SK-N-SH treated with all-trans-retinoic acid at 6 μM for 48 hours (cell line): ENCODE measurements around the gene KCTD1.

ENCODE experiments used
- PPARA ChIP-seq: fragments of 250-450 bp; sonication (Bioruptor Pico); IDR thresholded peaks from 2 replicates; pipeline ENCODE4 v1.5.0; 2020; ENCODE audit warnings: mild to moderate bottlenecking, borderline replicate concordance
- RARB ChIP-seq: fragments of 250-450 bp; sonication (Bioruptor Pico); IDR thresholded peaks from 2 replicates; pipeline ENCODE4 v1.8.0; 2021; ENCODE audit warnings: mild to moderate bottlenecking, moderate library complexity
- ZFP3 ChIP-seq: fragments of 250-450 bp; sonication (Bioruptor Pico); IDR thresholded peaks from 2 replicates; pipeline ENCODE4 v1.5.0; 2020; ENCODE audit warnings: mild to moderate bottlenecking, moderate library complexity
- ZNF8 ChIP-seq: fragments of 450-650 bp; formaldehyde crosslinking; IDR thresholded peaks from 2 replicates; pipeline ENCODE4 v1.5.0; 2020; ENCODE audit warnings: mild to moderate bottlenecking, moderate library complexity
- TF ChIP-seq, protein P1 (sequence below): fragments of 250-450 bp; sonication (Bioruptor Pico); IDR thresholded peaks from 2 replicates; pipeline ENCODE4 v1.8.0; 2021; ENCODE audit warnings: low read depth, mild to moderate bottlenecking, moderate library complexity, borderline replicate concordance
- TF ChIP-seq, protein P2 (sequence below): fragments of 250-450 bp; sonication (Bioruptor Pico); IDR thresholded peaks from 2 replicates; pipeline ENCODE4 v1.8.0; 2020; ENCODE audit warnings: mild to moderate bottlenecking, moderate library complexity, borderline replicate concordance
- TF ChIP-seq, protein P3 (sequence below): fragments of 250-450 bp; sonication (Bioruptor Pico); IDR thresholded peaks from 2 replicates; pipeline ENCODE4 v1.5.0; 2020; ENCODE audit warnings: mild to moderate bottlenecking, moderate library complexity

DNA sequence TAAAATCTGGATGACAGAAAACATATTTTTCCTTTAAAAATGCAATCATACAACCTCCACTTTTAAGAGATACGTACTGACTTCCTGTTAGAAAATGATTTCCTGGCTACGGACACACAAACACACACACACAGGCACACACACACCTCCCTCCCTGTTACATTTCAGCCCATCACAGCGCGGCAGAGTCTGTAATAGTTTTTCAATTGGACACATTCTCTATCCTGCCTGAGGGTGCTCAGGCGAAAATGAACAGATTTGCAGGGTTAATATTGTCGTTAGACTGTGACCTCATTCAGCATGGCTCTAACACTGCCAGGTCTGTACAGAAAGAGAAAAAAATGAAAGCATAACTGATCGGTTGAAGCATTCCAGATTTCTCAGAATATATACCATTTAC, 45.0 kb downstream of the KCTD1 start:
- TF ChIP-seq, protein P1, sequence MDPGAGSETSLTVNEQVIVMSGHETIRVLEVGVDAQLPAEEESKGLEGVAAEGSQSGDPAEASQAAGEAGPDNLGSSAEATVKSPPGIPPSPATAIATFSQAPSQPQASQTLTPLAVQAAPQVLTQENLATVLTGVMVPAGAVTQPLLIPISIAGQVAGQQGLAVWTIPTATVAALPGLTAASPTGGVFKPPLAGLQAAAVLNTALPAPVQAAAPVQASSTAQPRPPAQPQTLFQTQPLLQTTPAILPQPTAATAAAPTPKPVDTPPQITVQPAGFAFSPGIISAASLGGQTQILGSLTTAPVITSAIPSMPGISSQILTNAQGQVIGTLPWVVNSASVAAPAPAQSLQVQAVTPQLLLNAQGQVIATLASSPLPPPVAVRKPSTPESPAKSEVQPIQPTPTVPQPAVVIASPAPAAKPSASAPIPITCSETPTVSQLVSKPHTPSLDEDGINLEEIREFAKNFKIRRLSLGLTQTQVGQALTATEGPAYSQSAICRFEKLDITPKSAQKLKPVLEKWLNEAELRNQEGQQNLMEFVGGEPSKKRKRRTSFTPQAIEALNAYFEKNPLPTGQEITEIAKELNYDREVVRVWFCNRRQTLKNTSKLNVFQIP (CRISPR knock-in tag), result no peak
- TF ChIP-seq, protein P2, sequence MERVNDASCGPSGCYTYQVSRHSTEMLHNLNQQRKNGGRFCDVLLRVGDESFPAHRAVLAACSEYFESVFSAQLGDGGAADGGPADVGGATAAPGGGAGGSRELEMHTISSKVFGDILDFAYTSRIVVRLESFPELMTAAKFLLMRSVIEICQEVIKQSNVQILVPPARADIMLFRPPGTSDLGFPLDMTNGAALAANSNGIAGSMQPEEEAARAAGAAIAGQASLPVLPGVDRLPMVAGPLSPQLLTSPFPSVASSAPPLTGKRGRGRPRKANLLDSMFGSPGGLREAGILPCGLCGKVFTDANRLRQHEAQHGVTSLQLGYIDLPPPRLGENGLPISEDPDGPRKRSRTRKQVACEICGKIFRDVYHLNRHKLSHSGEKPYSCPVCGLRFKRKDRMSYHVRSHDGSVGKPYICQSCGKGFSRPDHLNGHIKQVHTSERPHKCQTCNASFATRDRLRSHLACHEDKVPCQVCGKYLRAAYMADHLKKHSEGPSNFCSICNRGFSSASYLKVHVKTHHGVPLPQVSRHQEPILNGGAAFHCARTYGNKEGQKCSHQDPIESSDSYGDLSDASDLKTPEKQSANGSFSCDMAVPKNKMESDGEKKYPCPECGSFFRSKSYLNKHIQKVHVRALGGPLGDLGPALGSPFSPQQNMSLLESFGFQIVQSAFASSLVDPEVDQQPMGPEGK (CRISPR knock-in tag), result no peak
- no peak for TF ChIP-seq RARB (CRISPR knock-in tag)
- TF ChIP-seq, protein P3, sequence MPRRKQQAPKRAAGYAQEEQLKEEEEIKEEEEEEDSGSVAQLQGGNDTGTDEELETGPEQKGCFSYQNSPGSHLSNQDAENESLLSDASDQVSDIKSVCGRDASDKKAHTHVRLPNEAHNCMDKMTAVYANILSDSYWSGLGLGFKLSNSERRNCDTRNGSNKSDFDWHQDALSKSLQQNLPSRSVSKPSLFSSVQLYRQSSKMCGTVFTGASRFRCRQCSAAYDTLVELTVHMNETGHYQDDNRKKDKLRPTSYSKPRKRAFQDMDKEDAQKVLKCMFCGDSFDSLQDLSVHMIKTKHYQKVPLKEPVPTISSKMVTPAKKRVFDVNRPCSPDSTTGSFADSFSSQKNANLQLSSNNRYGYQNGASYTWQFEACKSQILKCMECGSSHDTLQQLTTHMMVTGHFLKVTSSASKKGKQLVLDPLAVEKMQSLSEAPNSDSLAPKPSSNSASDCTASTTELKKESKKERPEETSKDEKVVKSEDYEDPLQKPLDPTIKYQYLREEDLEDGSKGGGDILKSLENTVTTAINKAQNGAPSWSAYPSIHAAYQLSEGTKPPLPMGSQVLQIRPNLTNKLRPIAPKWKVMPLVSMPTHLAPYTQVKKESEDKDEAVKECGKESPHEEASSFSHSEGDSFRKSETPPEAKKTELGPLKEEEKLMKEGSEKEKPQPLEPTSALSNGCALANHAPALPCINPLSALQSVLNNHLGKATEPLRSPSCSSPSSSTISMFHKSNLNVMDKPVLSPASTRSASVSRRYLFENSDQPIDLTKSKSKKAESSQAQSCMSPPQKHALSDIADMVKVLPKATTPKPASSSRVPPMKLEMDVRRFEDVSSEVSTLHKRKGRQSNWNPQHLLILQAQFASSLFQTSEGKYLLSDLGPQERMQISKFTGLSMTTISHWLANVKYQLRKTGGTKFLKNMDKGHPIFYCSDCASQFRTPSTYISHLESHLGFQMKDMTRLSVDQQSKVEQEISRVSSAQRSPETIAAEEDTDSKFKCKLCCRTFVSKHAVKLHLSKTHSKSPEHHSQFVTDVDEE (CRISPR knock-in tag), result no peak
- no peak for TF ChIP-seq ZFP3
- no peak for TF ChIP-seq PPARA (CRISPR knock-in tag)
- no peak for TF ChIP-seq ZNF8 (CRISPR knock-in tag)
